Amniotic stem cell (primary cell): ENCODE data around the gene PPIL6.
"Not testable (repeated sequence)": the region's sequence is repeated elsewhere in the genome, so short reads cannot be mapped to it uniquely, and the experiment has no call there.

Source experiments
- DNase-seq: peaks from one replicate; lab custom pipeline; 2025; lab: John Stamatoyannopoulos, UW

Gene PPIL6

DNA sequence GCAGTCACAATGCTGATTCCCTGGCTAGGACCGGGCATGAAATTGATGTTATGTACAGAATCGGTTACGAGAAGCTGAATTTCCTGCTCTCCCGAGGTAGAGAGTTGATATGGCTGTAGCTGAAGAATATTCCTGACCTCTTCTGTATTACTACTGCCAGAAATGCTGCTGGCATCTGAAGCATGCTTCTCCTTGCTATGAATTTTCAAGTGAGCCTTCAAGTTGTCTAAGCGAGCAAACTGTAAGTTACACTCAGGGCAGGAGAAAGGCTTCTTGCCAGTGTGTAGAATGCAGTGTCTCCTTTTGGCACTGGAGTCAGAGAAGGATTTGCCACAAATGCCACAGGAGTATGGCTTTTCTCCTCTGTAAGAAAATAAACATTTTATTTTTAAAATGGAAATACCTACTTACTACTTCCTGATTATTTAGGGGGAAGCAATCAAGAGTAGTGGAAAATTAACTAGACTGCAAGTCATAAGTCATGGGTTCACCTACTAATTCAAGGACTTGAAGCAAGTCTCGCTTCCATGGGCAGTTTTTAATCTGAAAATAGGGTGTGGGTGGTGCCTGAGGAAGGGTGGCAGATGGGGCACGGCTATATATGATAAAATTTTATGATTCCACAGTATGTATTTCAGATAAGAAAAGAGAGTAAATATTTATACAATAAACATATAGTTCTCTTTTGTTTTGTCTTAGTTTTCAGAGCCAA lies 25.9 kb upstream of the PPIL6 start:
- no peak for DNase-seq

DNA sequence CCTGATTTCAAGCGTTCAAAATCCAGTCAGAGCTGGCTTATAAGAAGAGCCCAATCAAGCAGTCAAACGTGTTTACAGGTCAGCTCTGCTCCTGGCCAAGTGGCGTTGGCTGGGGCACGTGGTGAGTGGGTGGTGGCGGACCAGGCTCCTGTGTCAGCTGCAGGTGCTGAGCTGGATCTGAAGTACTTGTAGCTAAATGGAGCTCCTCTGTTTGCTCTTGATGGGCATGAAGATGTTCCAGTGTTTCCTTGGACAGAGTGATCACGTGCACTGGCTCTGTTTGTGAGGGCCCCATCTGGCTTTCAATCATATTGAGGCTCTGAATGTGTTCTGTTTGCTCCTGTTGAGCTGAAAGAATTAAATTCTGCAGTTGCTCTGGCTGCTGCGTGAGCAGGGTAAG lies 25.3 kb upstream of the PPIL6 start:
- no peak for DNase-seq

DNA sequence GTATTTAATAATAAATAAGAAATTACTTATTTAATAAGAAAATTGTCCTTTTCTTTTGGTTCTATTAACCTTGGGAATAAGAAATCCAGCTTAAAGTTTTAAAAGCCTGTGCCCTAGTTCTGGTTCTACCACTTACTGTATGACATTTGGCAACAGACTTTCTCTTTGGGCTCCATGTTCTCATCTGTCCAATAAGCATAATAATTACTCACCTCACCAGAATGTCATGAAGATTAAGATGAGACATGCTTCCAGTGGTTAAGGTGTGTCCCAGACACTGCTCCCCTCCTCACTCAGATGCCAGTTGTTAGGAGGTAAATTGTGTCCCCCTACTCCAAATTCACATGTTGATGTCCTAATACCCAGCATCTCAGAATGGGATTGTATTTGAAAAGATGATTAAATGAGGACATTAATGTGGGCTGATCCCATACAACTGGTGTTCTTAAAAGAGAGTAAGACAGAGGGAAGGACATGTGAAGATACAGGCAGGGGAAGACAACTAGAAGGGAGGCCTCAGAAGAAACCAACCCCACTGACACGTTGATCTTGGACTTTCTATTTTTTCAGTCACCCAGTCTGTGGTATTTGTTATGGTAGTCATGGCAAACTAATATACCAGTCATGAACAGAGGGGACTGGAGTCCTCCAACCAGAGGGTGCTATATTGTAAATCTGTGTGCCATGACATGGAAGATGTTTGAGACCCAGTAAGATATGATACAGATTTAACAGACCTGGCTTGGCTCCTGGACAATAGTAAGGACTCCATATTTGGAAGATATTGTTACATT lies 21.5 kb upstream of the PPIL6 start:
- DNase-seq = no peak

DNA sequence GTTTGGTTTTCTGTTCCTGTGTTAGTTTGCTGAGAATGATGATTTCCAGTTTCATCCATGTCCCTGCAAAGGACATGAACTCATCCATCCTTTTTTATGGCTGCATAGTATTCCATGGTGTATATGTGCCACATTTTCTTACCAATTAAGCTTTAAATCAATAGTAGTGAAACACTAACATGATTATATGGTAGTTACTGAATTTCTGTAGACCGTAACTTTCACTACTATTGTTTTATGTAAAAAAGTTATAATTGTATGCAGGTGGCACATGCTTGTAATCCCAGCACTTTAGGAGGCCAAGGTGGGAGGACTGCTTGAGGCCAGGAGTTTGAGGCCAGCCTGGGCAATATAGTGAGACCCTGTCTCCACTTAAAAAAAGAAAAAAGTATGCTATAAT lies 20.8 kb upstream of the PPIL6 start:
- not testable (repeated sequence) for DNase-seq

DNA sequence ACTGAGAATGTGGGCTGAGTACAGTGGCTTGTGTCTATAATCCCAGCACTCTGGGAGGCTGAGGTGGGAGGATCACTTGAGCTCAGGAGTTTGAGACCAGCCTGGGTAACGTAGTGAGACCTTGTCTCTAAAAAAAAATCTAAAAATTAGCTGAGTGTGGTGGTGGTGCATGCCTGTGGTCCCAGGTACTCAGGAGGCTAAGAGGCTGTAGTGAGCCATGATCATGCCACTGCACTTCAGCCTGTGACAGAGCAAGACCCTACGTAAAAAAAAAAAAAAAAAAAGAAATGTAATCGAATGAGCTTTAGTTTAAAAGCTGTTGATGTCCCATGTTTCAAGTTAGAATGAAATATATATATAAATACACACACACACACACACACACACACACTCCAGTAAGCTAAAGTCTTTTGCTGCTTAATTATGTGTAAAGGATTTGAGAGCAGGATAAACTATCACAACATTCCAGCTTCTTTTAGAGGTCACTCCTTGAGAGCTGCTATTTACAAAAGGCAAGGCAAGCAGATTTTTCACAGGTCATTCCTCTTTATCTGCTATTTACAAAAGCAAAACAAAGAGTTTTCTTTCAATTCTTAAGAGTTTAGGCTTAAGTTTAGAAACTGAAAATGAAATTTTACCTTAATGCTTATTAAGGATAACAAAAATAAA lies 19.9 kb upstream of the PPIL6 start:
- no peak for DNase-seq

DNA sequence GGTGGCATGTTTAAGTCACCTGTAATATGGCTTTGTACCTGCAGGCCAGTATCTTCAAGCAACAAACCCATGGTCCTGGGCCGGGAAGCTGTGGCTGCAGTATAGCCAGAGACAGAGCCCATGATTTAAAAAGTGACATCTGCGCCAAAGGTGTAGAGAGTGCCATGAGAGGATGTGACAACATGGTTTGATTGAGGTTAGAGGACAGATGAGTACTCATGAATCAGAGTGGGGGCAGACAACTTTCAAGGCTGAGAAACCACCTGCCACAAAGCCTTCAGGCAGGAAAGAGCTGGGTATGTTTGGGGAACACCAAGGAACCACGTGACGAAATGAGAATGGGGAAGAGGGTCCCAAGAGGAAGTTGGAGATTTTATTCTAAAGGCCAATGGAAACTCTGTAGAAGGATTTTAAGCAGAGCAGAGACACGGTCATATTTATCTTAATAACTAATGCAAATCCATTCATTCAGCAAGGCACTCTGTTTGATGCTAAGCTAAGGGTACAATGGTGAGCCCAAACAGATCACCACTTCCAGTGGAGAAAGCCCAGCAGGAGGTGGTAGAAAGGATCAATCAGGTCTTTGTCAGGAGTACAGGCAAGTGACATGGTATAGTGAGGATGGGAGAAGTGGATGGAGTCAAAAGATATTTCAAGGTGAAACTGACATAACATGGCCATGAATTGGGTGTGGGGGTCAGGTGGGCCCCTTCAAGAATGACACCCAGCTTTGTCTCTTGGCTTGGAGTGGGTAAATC lies 18.5 kb upstream of the PPIL6 start:
- no peak for DNase-seq

DNA sequence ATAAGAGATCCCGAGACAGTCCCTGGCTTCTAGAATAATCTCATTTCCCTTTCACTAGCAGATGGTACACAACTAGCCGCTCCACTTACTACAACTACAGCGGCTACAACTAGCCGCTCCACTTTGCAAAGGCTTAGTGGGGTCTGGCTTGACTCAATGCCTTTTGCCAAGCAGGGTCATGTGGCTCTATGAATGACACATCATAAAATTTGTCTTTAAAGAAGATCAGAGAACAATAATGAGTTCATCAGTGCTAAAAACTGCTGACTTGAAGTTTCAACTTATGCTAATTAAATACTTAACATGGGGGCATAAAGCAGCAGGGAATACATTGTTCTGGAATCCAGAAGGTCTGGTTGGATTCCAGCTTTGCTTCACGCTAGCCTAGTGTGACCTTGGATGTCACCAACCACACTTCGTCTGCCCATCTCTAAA lies 17.2 kb upstream of the PPIL6 start:
- DNase-seq = no peak

DNA sequence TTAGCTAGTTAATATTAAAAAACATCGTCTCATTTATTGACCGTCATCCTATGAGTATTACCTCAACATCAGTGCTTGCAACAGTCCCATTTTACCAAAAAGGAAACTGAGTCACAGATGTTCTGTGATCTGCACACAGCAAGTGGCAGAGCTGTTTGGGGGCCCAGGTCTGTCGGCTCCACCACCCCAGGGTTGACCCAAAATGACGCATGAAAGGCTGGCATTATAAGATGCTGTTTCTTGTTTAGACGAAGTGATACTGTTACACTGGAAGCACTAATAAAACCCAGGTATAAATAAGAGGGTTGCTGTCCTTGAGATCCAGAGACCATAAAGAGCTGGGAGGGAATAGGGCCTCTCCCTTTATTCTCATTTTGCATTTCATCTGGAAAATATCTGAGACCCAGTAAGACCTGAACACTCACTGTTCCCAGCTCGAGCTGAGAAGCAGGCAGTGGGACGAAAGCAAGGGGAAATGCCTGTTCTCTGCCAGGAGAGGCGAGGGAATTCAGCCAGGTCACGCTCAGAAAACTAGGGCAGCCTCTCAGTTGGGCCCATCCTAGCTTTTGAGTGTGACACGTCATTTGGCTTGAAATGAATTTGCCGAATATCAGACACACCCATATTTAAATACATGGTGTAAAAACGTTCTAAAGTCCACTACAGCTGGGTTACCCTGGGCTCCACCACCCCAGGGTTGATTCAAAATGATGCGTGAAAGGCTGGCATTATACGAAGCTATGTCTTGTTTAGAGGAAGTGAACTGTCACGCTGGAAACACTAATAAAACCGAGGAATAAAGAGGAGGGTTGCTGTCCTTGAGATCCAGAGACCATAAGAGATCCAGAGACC lies 16.5 kb upstream of the PPIL6 start:
- no peak for DNase-seq

DNA sequence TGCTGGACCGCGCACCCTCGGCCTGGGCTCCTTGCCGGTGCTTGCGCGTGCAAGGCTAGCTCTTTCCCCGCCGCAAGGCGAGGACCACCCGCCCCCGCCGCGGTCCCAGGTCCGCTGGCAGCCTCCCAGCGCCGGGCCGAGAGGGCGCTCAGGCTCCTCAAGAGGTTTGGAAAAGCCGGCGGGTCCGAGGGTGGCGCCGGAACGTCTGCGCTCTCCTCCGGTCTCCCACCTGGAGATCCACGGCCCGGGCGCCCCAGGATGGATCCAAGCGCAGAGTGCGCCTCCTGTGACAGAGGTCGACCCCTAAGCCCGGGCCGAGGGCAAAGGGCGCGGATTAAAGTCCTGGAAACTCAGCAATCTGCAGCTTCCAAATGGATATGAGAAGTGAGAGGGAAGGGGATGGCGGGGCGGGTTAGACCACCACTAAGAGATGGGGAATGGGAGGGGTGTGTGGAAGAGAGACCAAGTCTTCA lies 15.7 kb upstream of the PPIL6 start:
- no peak for DNase-seq

DNA sequence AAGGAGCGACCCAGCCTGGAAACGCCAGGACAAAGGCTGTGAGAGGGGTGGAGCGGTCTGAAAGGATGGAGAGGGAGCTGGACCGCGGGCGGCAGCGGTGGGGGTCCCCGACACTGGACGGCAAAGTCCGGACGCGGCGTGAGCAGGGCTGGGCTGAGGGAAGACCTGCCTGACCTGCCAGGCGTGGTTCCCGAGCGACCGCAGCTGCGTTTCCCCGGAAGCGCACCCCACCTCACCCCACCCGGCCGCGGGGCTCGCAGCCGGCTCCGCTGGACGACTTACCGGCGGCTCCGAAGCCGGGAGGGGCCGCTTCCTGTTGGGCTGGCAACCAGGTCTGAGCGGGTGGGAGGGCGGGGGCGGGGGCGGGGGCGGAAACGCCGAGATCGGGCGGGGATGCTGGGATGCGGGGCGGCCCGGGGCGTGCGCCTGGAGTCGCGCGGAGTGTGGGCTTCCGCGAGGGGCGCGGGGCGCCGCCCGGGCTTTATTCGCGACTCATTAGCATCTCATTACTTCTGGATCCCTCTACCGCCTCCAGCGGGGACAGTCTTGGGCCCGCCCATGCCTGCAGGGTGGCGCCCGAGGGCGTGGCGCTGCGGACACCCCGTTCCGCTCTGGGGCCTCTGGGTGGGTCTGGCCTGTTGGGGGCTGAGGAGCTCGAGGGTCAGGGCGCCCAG lies 15.1 kb upstream of the PPIL6 start, which contains the start of gene MICAL1:
Gene MICAL1, minus strand, starts transcription at position 336 of the 674 bp plus-strand sequence. CDS start 1,576 bp downstream, outside the sequence.
- no peak for DNase-seq

DNA sequence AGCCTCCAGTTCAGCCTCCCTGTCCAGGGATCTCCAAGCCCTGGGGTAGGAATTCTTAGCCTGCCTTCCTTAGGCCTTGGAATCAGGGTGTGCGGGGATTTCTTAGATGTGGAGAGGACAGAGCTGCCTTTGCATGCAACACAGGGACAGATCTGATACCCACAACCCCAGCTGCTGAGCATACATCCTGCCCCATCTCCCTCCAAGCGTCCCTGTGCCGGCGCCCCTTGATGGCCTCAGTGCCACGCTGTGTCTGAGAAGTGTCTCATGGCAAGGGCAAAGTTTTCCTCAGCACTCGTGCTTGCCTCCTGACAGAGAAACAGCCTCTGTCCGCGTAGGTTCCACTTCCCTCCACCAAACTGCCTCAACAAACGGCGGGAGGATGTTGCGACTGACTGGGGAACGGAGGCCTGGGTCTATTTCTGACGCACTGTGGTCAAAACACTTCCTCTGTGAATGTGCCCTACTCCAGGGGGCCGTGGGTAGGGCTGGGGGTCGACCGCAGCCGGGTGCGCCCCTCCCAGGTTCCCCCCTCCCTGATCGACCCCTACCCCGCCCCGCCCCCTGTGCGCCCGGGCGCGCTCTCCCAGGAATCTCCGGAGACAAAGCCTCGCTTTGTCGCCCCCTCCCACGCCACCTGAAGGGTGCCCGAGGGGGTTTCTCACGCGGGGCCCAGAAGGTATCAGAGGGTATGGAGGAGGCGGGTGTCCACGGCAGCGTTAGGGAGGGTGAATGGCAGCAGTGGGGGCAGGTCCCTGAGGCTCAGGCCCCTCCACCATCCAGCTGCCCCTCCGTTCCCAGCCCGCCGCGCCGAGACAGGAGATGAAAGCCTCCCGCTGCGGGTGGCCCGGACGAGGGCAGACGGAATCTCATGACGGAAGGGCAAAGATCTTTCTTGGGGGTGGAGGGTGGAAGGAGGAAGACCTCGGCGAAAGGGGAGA lies 14.3 kb upstream of the PPIL6 start:
- DNase-seq = no peak

DNA sequence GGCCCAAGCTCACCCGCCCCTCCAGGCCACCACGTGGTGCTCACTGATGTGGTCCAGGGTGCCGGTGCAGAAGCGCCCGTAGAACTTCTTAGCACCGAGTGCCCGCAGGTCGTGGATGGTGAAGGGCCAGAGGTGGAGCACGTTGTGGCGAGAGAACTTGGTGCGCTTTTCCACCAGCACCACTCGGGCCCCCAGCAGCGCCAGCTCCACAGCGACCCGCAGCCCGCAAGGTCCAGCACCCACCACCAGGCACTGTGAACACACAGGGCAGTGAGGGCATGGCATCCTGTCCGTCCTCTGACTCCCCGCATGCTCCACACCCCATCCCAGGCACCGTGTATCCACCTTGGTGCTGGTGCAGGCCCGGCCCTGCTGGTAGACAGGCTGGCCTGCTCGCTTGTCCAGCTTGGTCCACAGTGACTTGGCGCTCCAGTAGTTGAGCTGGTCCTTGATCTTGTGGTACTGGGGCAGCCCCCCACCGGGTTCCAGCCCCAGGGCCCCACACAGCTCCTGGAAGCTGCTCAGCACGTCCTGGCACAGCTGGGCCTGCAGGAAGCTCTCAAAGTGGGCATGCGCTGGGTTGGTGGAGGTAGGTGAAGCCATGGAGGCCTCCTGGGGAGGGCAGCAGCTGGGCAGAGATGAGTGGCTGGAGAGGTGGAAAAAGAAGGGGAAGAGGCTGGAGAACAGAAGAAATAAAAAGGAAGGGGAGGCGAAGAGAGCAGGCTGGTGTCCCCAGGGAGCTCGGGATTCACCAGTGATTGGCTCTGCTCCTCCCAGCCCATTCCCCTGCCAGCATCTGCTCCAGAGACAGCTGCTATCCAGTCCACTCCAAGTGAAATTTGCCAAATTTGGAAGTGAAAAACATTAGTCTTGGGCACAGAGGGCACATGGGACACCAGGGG lies 13.4 kb upstream of the PPIL6 start:
- no peak for DNase-seq

DNA sequence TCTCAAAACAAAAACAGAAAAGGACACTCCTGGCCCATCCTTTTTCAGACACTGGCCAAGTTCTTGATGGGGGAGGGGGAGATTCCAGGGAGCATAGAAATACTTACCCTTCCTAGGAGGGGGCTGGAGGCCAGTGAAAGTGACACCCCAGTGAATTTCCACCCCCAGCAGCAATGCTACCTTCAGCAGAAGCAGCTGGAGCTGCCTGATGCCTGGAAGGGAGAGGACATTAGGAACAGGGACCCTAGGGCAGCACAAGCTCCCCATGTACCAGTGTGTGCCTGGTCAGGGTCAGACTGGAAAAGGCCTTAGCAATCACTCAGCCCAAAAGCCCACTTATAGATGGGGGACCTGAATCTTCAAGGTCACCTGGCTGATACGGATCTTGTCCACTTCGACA lies 12.7 kb upstream of the PPIL6 start:
- no peak for DNase-seq

DNA sequence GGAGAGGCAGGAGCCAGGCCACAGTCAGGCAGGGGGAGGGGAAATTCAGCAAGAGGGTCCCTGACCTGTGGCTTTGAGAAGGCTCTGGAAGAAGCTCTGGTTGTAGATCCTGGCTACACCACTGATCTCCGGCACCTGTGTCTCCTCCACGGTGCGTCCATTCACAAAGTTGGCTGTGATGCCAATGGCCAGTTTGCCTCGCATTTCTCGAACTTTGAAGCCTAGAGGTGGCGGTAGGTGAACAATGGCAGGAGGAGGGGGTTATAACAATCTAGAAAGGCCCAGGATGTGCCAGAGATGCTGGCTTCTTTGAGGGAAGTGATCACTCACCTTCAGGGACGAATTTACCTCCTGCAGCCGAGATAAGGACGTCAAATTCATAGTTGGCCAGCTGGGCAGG lies 11.8 kb upstream of the PPIL6 start:
- DNase-seq = no peak

DNA sequence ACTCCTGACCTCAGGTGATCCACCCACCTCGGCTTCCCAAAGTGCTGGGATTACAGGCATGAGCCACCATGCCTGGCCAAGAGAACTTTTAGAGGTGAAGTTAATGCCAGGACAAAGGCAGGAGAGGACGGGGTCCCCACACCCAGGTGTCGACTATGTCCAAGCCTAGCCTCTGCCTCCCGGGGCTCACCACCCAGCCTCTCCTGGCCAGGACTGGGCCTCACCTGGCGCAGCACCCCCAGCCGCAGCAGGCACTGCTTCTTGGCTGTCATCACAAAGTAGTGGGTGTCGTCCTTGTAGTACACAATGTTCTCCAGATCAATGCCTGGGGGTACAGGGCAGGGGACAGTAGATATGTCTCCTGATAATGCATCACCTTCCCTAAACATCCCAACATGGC lies 10.9 kb upstream of the PPIL6 start:
- DNase-seq = no peak

DNA sequence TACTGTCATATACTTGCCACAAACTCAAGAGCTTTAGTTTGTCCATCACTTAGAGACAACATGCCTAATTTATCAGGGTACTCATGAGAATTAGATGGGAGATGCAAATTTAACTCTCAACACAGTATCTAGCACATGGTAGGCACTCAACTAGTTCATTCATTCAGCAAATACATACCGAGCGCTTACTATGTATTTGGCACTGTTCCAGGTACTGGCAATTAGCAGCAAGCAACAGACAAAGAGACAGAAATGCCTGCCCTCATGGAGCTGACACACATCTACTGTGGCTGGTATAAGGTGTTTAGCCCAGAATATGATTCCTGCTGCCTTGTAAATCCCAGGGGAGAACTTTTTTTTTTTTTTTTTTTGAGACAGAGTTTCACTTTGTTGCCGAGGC lies 10.4 kb upstream of the PPIL6 start:
- DNase-seq = no peak

DNA sequence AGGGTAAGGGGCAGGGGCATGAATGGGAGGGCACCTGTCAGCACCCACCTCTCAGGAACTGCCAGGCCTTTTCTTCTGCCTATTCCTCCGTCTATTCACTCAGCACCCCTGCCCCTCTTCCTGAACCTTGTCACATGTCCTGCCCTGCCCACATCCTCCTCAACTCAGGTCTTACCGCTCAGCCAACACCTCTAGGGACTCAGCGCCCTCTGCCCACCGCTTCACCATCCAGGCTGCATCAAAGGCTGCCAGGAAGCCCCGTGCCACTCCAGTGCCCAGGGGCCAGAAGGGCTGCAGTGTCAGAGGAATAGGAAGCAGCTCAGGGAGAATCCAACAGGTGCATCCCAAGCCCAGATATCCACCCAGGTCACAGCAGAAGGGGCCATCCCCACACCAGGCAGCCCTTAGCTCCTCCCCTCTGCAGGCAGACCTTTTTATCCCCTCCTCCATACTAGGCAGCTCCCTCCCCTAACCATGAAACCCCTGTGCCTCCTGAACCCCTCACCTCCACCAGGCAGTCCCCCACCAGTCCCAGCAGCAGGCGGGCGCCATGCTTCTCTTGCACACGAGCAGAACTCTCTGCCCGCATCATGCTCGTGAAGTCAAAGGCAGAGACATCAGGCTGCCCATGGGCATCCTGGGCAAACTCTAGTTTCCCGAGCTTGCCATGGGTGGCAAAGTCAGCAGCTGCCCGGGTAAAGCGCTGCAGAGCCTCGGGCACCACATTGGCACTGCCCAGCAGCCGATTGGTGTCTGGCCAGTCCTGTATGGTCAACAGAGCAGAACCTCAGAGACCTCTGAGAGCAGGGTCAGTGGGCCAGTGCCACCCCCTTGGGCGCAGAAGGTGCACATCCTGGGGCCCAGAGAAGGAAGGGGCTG lies 9.6 kb upstream of the PPIL6 start:
- no peak for DNase-seq
